MM.1S (cell line): Measurements from ENCODE around the gene MGA.

ENCODE experiments used
- CTCF ChIP-seq: fragments of 300-600 bp; sonication (generic); IDR thresholded peaks from 2 replicates; pipeline ENCODE4 v1.5.1; 2016; ENCODE audit warnings: antibody characterized with exemption, low read length, mixed read lengths
- EZH2 ChIP-seq: fragments of 300-600 bp; sonication (generic); optimal IDR thresholded peaks from 2 replicates; pipeline ENCODE3; 2017; ENCODE audit warnings: low read depth, mild to moderate bottlenecking, antibody characterized with exemption, low read length, mixed read lengths

- TF ChIP-seq CTCF (no peak), EZH2 (no peak)
Measured at GRCh38 chr15:41804361-41804760, 144.2 kb downstream of the MGA start.
